SU-DHL-6 (cell line): ENCODE results near the gene NUMB.

Experiments used
- H2AFZ ChIP-seq: fragments of 200-600 bp; sonication (generic); 2 replicates; pipeline ENCODE4 v1.6.1; 2014; ENCODE audit warnings: low read depth, mild to moderate bottlenecking, moderate library complexity, mixed read lengths, antibody characterized with exemption, low read length; ENCODE audit not compliant: severe bottlenecking
- H3F3A ChIP-seq: fragments of 200-600 bp; shearing (Covaris generic); 2 replicates; pipeline ENCODE4 v1.6.0; 2016; ENCODE audit warnings: antibody characterized with exemption, mild to moderate bottlenecking; ENCODE audit not compliant: insufficient read depth
- H3K27ac ChIP-seq: fragments of 200-600 bp; sonication (generic); 2 replicates; pipeline ENCODE4 v1.5.1; 2016; ENCODE audit warnings: low read depth, mild to moderate bottlenecking, low read length, moderate library complexity, mixed read lengths
- H3K27me3 ChIP-seq: fragments of 200-600 bp; sonication (generic), shearing (Covaris generic); 2 replicates; pipeline ENCODE4 v1.6.0; 2014; ENCODE audit warnings: mild to moderate bottlenecking, low read length
- H3K36me3 ChIP-seq: fragments of 200-600 bp; sonication (generic); 2 replicates; pipeline ENCODE4 v1.6.1; 2014; ENCODE audit warnings: mild to moderate bottlenecking, low read length, mixed read lengths
- H3K4me2 ChIP-seq: fragments of 300-600, 200-600 bp; shearing (Covaris generic), sonication (generic); 2 replicates; pipeline ENCODE4 v1.6.0; 2014; ENCODE audit warnings: low read length, low read depth, mild to moderate bottlenecking; ENCODE audit not compliant: poor library complexity, severe bottlenecking
- H3K4me3 ChIP-seq: fragments of 200-600 bp; sonication (generic); 2 replicates; pipeline ENCODE4 v1.5.1; 2014; ENCODE audit warnings: antibody characterized with exemption, low read length, mild to moderate bottlenecking, mixed read lengths; ENCODE audit not compliant: insufficient read depth, poor library complexity, severe bottlenecking
- H3K79me2 ChIP-seq: fragments of 200-600 bp; sonication (generic); 2 replicates; pipeline ENCODE4 v1.6.1; 2014; ENCODE audit warnings: mild to moderate bottlenecking, low read length, moderate library complexity; ENCODE audit not compliant: insufficient read depth
- H3K9ac ChIP-seq: fragments of 200-600 bp; sonication (generic); 2 replicates; pipeline ENCODE4 v1.7.0; 2014; ENCODE audit warnings: mild to moderate bottlenecking, low read length
- H3K9me2 ChIP-seq: fragments of 200-600 bp; sonication (generic); replicated peaks from 2 replicates; pipeline ENCODE4 v1.6.1; 2014; ENCODE audit warnings: low read length; ENCODE audit not compliant: insufficient read depth
- H3K9me3 ChIP-seq: fragments of 200-600 bp; sonication (generic); 2 replicates; pipeline ENCODE4 v1.6.1; 2014; ENCODE audit warnings: low read length, mixed read lengths; ENCODE audit not compliant: insufficient read depth
- H4K20me1 ChIP-seq: fragments of 200-600 bp; sonication (generic); 2 replicates; pipeline ENCODE4 v1.6.1; 2014; ENCODE audit warnings: low read depth, mild to moderate bottlenecking, antibody characterized with exemption, low read length, moderate library complexity, mixed read lengths
- CTCF ChIP-seq: fragments of 200-600 bp; sonication (generic); IDR thresholded peaks from one replicate; pipeline ENCODE4 v1.5.1; 2017; ENCODE audit warnings: antibody characterized with exemption, mild to moderate bottlenecking, low read length, moderate library complexity; ENCODE audit not compliant: insufficient read depth, poor library complexity, severe bottlenecking
- EZH2phosphoT487 ChIP-seq: fragments of 200-600 bp; sonication (generic), shearing (Covaris generic); conservative IDR thresholded peaks from 2 replicates; pipeline ENCODE4 v1.6.1; 2018; ENCODE audit warnings: mild to moderate bottlenecking, antibody characterized with exemption, low read length, moderate library complexity, mixed read lengths

NUMB gene

GRCh38 chr14:73339206-73339605, 119.1 kb downstream of the NUMB start:
- no peaks in the 10 kb centered on the region for H3F3A ChIP-seq
- no peak overlapping the region for H3K27ac ChIP-seq
- H2AFZ ChIP-seq: no peak overlapping the region
- H3K9me3 ChIP-seq: no peaks in the 10 kb centered on the region
- no peaks in the 10 kb centered on the region for H3K79me2 ChIP-seq
- no peak overlapping the region for H3K9ac ChIP-seq
- H3K36me3 ChIP-seq: no peaks in the 10 kb centered on the region
- TF ChIP-seq EZH2phosphoT487 (no peak), CTCF (no peak)
- H4K20me1 ChIP-seq: no peaks in the 10 kb centered on the region
- no peak overlapping the region for H3K4me3 ChIP-seq
- H3K9me2 ChIP-seq: no peaks in the 10 kb centered on the region
- H3K4me2 ChIP-seq: no peak overlapping the region
- no peaks in the 10 kb centered on the region for H3K27me3 ChIP-seq

GRCh38 chr14:73338551-73338950, 119.8 kb downstream of the NUMB start:
- no peak overlapping the region for H3K9ac ChIP-seq
- H3K27ac ChIP-seq: no peak overlapping the region
- TF ChIP-seq EZH2phosphoT487 (no peak), CTCF (no peak)
- no peaks in the 10 kb centered on the region for H3F3A ChIP-seq
- no peaks in the 10 kb centered on the region for H3K9me2 ChIP-seq
- no peaks in the 10 kb centered on the region for H3K9me3 ChIP-seq
- H4K20me1 ChIP-seq: no peaks in the 10 kb centered on the region
- no peak overlapping the region for H2AFZ ChIP-seq
- H3K36me3 ChIP-seq: no peaks in the 10 kb centered on the region
- H3K4me2 ChIP-seq: no peak overlapping the region
- H3K4me3 ChIP-seq: no peak overlapping the region
- H3K79me2 ChIP-seq: no peaks in the 10 kb centered on the region
- no peaks in the 10 kb centered on the region for H3K27me3 ChIP-seq

- no peak for TF ChIP-seq EZH2phosphoT487
- no peak for TF ChIP-seq CTCF
- no peaks in the 10 kb centered on the region for H3K9me3 ChIP-seq
- H3K9me2 ChIP-seq: no peaks in the 10 kb centered on the region
- no peaks in the 10 kb centered on the region for H4K20me1 ChIP-seq
- H3K4me2 ChIP-seq: no peak overlapping the region
- no peak overlapping the region for H3K9ac ChIP-seq
- H3K27ac ChIP-seq: no peak overlapping the region
- H2AFZ ChIP-seq: no peak overlapping the region
- H3K4me3 ChIP-seq: no peak overlapping the region
- no peaks in the 10 kb centered on the region for H3K27me3 ChIP-seq
- H3K79me2 ChIP-seq: no peaks in the 10 kb centered on the region
- H3F3A ChIP-seq: no peaks in the 10 kb centered on the region
- no peaks in the 10 kb centered on the region for H3K36me3 ChIP-seq
These were observed 125.3 kb downstream of the NUMB start for GRCh38 chr14:73333031-73333430.
